ENCODE data around the gene CDPF1. TPM values are rescaled to one million over a fixed set of nuclear protein-coding genes. Genes with fewer than 3 reads are reported as not detected.

CDPF1 gene
- total RNA-seq, 1 donor from 2014 or later, result 22.1 TPM

GRCh38 chr22:46262449-46263215, 12.5 kb upstream of the CDPF1 start:
- Histone ChIP-seq H3K4me1 (peaks cover 10% of the 10 kb centered on the region), H3K36me3 (no peaks in the 10 kb centered on the region), H3K27ac (no peak overlapping the region), H3K4me3 (peak overlapping the region; percentile 33 to 54), H3K9me3 (no peaks in the 10 kb centered on the region), H3K27me3 (no peaks in the 10 kb centered on the region)
- intact Hi-C loops (cut with DNase I), result loop anchor here (10.0 kb wide), 2 partner anchors 108 to 138 kb away; partner anchors contain the start of gene PPARA
- DNase-seq (ENCODE audit: extremely low spot score in 2 of 2), result no peak
- TF ChIP-seq POLR2AphosphoS5 (IDR thresholded peaks at IDR 0.05; ENCODE audit: insufficient read depth in 1 of 2, low read depth in 1 of 2) (no peak), POLR2A (IDR thresholded peaks at IDR 0.05) (no peak)
- TF ChIP-seq, protein P1, sequence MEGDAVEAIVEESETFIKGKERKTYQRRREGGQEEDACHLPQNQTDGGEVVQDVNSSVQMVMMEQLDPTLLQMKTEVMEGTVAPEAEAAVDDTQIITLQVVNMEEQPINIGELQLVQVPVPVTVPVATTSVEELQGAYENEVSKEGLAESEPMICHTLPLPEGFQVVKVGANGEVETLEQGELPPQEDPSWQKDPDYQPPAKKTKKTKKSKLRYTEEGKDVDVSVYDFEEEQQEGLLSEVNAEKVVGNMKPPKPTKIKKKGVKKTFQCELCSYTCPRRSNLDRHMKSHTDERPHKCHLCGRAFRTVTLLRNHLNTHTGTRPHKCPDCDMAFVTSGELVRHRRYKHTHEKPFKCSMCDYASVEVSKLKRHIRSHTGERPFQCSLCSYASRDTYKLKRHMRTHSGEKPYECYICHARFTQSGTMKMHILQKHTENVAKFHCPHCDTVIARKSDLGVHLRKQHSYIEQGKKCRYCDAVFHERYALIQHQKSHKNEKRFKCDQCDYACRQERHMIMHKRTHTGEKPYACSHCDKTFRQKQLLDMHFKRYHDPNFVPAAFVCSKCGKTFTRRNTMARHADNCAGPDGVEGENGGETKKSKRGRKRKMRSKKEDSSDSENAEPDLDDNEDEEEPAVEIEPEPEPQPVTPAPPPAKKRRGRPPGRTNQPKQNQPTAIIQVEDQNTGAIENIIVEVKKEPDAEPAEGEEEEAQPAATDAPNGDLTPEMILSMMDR (IDR thresholded peaks at IDR 0.05), result no peak

- no peak overlapping the region for H3K27ac ChIP-seq
- no peaks in the 10 kb centered on the region for H3K9me3 ChIP-seq
- no peak overlapping the region for H3K4me3 ChIP-seq
- TF ChIP-seq POLR2A (IDR thresholded peaks at IDR 0.05) (no peak), POLR2AphosphoS5 (IDR thresholded peaks at IDR 0.05; ENCODE audit: insufficient read depth in 1 of 2, low read depth in 1 of 2) (no peak)
- no peak for DNase-seq (ENCODE audit: extremely low spot score in 2 of 2)
- H3K27me3 ChIP-seq, result no peaks in the 10 kb centered on the region
- intact Hi-C loops (cut with DNase I), result loop anchor here (10.0 kb wide), 2 partner anchors 105 to 135 kb away; partner anchors contain the start of gene PPARA
- no peaks in the 10 kb centered on the region for H3K36me3 ChIP-seq
- no peaks in the 10 kb centered on the region for H3K4me1 ChIP-seq
Observed at GRCh38 chr22:46260038-46260437, 9.9 kb upstream of the CDPF1 start.

DNA sequence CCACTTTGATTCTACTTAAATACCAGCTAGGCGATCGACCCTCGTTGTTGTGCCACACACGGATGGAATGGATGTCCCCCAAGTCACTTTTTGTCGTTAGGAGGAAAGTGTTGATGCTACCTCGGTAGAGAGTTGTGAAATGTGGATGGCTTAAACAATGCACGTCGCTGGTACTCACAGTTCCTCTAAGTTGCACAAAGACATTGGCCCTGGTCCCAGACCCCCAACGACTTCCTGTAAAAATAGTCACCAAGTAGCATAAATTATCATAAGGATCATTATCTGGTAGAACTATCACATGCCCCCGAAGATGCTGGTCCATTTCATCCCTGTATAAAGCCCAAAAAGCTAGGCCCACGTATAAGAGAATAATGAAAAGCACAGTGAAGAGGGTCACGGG, 9.3 kb upstream of the CDPF1 start:
- H3K36me3 ChIP-seq, result no peaks in the 10 kb centered on the region
- TF ChIP-seq POLR2AphosphoS5 (IDR thresholded peaks at IDR 0.05; ENCODE audit: insufficient read depth in 1 of 2, low read depth in 1 of 2) (no peak), POLR2A (IDR thresholded peaks at IDR 0.05) (no peak)
- TF ChIP-seq, protein P1 (IDR thresholded peaks at IDR 0.05), result no peak
- no peak for DNase-seq (ENCODE audit: extremely low spot score in 2 of 2)
- H3K9me3 ChIP-seq, result no peaks in the 10 kb centered on the region
- no peaks in the 10 kb centered on the region for H3K4me1 ChIP-seq
- no peak overlapping the region for H3K4me3 ChIP-seq
- H3K27ac ChIP-seq, result no peak overlapping the region
- H3K27me3 ChIP-seq, result no peaks in the 10 kb centered on the region
- intact Hi-C loops (cut with DNase I), result no loop called here

DNA sequence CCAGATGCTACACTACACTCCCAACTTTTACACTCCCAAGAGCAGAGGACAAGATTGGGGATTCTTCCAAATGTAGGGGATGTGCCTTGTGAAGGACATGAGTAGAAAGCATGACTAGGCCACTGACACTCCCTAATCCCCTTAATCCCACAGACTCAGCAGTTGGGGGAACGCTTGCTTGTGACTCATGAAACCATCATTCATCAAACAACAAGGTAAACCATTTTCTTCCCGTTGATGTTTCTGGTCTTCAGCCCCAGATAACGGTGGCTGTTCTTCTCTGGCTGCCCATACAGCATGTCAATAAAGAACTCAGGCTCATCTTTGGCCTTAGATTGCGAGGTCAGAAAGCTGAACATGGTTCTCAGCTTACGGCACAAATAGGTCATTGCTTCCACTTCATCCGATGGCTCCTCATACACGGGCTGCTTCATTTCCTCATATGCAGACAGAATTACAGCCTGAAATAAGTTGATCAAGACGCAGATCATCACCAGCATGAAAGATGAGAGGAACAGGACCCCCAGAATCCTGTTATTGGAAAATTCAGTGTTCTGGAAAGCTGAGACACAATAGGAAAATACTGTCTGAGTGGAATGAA, 6.4 kb upstream of the CDPF1 start:
- no peaks in the 10 kb centered on the region for H3K36me3 ChIP-seq
- intact Hi-C loops (cut with DNase I), result no loop called here
- DNase-seq (ENCODE audit: extremely low spot score in 2 of 2), result no peak
- H3K27ac ChIP-seq, result no peak overlapping the region
- no peaks in the 10 kb centered on the region for H3K27me3 ChIP-seq
- TF ChIP-seq POLR2AphosphoS5 (IDR thresholded peaks at IDR 0.05; ENCODE audit: insufficient read depth in 1 of 2, low read depth in 1 of 2) (no peak), POLR2A (IDR thresholded peaks at IDR 0.05) (no peak)
- TF ChIP-seq, protein P1 (IDR thresholded peaks at IDR 0.05), result no peak
- no peak overlapping the region for H3K4me3 ChIP-seq
- no peaks in the 10 kb centered on the region for H3K9me3 ChIP-seq
- peaks cover under 1% of the 10 kb centered on the region for H3K4me1 ChIP-seq

- intact Hi-C loops (cut with DNase I), result no loop called here
- Histone ChIP-seq H3K27me3 (no peaks in the 10 kb centered on the region), H3K4me1 (peaks cover 22% of the 10 kb centered on the region), H3K9me3 (no peaks in the 10 kb centered on the region), H3K27ac (no peak overlapping the region), H3K4me3 (no peak overlapping the region), H3K36me3 (no peaks in the 10 kb centered on the region)
- DNase-seq (ENCODE audit: extremely low spot score in 2 of 2), result no peak
- no peak for TF ChIP-seq POLR2A (IDR thresholded peaks at IDR 0.05)
- no peak for TF ChIP-seq POLR2AphosphoS5 (IDR thresholded peaks at IDR 0.05; ENCODE audit: insufficient read depth in 1 of 2, low read depth in 1 of 2)
- TF ChIP-seq, protein P1 (IDR thresholded peaks at IDR 0.05), result no peak
Observed at GRCh38 chr22:46251816-46252380, 1.8 kb upstream of the CDPF1 start.
